ENCODE results near the gene TLR5. TPM values are rescaled to one million over a fixed set of nuclear protein-coding genes. Genes with fewer than 3 reads are reported as not detected.

Gene TLR5
- total and polyA plus RNA-seq, 9 donors: 7.7 to 38.8 (median 22.3) TPM

DNA sequence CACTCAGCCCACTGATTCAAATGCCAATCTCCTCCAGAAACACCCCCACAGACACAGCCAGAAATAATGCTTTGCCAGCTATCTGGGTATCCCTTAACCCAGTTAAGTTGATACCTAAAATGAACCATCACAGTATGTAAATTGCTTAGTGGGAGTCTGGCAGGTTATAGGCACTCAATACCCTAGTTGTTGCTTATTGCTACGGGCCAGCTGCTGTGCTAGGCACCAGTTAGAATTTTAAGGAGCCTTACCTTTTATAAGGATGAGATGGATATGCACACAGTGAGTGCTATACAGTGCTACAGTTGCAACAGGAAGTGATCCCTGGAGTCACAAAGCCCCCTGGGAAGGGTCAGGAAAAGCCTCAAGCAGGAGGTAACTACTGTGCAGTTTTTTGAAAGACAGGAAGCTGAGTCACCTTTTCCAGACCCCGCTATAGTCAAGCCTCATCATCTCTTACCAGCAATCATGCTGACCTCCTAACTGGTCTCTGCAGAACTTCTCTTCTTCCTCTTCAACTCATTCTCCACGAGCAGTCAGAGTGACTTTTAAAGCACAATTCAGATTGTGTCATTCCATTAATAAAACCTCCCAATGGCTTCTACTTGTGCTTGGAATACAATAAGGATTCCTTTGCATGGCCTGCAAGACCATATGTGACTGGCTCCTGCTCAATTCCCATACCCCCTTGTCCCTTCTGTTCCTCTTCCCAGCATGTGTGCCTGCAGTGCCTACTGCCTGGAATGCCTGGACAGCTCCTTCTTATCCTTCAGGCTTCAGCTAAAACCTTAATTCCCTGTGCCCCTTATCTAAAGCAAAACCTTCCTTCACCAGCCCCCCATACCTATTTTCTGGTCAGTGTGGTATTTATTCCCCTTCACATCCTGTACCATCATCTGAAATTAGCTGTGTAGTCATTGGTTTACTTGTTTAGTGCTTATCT is 10.4 kb upstream of the TLR5 start:
- no peak overlapping the region for H3K27ac ChIP-seq
- H3K4me3 ChIP-seq: no peak overlapping the region
- no peak for TF ChIP-seq POLR2A (IDR thresholded peaks at IDR 0.05)
- TF ChIP-seq EP300 (IDR thresholded peaks at IDR 0.05): no peak
- TF ChIP-seq, protein P1, sequence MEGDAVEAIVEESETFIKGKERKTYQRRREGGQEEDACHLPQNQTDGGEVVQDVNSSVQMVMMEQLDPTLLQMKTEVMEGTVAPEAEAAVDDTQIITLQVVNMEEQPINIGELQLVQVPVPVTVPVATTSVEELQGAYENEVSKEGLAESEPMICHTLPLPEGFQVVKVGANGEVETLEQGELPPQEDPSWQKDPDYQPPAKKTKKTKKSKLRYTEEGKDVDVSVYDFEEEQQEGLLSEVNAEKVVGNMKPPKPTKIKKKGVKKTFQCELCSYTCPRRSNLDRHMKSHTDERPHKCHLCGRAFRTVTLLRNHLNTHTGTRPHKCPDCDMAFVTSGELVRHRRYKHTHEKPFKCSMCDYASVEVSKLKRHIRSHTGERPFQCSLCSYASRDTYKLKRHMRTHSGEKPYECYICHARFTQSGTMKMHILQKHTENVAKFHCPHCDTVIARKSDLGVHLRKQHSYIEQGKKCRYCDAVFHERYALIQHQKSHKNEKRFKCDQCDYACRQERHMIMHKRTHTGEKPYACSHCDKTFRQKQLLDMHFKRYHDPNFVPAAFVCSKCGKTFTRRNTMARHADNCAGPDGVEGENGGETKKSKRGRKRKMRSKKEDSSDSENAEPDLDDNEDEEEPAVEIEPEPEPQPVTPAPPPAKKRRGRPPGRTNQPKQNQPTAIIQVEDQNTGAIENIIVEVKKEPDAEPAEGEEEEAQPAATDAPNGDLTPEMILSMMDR (IDR thresholded peaks at IDR 0.05): no peak
- H3K36me3 ChIP-seq: no peaks in the 10 kb centered on the region
- no peaks in the 10 kb centered on the region for H3K9me3 ChIP-seq
- no peaks in the 10 kb centered on the region for H3K27me3 ChIP-seq
- 82 to 86% (median 86%) methylated on average over 3 of the region's 3 CpGs for WGBS, 3 donors
- intact Hi-C loops (cut with DNase I): no loop called here
- DNase-seq: no peak
- H3K4me1 ChIP-seq (ENCODE audit: insufficient read depth): no peaks in the 10 kb centered on the region

DNA sequence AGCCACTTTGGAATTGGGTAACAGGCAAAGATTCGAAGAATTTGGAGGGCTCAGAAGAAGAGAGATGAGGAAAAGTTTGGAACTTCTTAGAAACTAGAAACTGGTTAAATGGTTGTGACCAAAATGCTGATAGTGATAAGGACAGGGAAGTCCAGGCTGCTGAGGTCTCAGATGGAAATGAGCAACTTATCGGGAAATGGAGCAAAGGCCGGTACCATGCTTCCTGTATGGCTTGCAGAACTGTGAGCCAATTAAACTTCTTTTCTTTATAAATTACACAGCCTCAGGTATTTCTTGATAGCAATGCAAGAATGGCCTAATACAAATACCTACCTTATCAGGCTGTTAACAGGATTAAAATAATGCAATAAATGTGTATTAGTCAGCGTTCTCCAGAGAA is 9.4 kb upstream of the TLR5 start:
- H3K4me3 ChIP-seq: no peak overlapping the region
- WGBS, 3 donors: 90 to 94% (median 92%) methylated on average over 4 of the region's 4 CpGs
- intact Hi-C loops (cut with DNase I): no loop called here
- no peak for DNase-seq
- no peak for TF ChIP-seq EP300 (IDR thresholded peaks at IDR 0.05)
- no peak for TF ChIP-seq POLR2A (IDR thresholded peaks at IDR 0.05)
- TF ChIP-seq, protein P1 (IDR thresholded peaks at IDR 0.05): no peak
- H3K27ac ChIP-seq: no peak overlapping the region
- no peaks in the 10 kb centered on the region for H3K27me3 ChIP-seq
- no peaks in the 10 kb centered on the region for H3K4me1 ChIP-seq (ENCODE audit: insufficient read depth)
- no peaks in the 10 kb centered on the region for H3K36me3 ChIP-seq
- H3K9me3 ChIP-seq: no peaks in the 10 kb centered on the region

DNA sequence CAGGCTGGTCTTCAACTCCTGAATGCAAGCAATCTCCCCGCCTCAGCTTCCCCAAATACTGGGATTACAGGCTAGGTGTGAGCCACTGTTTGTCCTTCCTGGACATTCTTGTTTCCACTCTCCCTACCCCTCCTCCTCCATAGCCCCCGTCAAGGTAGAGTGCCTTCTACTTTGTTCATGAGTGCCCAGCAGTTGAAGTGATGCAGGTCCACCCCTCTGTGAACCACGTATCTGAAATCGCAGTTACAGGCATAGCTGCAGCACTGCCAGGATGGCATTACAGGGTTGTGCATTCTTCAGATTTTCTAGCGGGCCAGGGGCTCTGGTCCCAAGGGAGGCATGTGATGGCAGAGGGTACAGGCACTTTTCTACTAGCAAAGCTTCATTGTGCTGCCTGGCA is 7.4 kb upstream of the TLR5 start:
- 88 to 91% (median 88%) methylated on average over 5 of the region's 5 CpGs for WGBS, 3 donors
- Histone ChIP-seq H3K4me3 (no peak overlapping the region), H3K27me3 (no peaks in the 10 kb centered on the region), H3K9me3 (no peaks in the 10 kb centered on the region), H3K4me1 (ENCODE audit: insufficient read depth) (no peaks in the 10 kb centered on the region), H3K27ac (no peak overlapping the region), H3K36me3 (no peaks in the 10 kb centered on the region)
- intact Hi-C loops (cut with DNase I): no loop called here
- no peak for DNase-seq
- no peak for TF ChIP-seq EP300 (IDR thresholded peaks at IDR 0.05)
- TF ChIP-seq, protein P1 (IDR thresholded peaks at IDR 0.05): no peak
- TF ChIP-seq POLR2A (IDR thresholded peaks at IDR 0.05): no peak

DNA sequence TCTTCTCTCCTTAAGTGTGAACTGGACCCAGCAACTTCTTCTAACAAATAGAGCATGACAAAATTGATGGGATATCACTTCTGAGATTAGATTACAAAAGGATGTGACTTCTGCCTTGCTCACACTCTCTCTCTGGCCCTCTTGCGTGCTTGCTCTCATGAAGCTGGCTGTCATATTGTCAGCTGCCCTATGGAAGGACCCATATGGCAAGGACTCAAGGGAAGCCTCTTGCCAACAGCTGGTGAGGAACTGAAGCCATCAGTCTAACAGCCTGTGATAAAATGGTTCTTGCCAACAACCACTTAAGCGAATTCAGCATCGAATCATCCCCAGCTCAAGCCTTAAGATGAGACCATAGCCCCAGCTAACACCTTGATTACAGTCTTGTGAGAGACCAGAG is 4.8 kb upstream of the TLR5 start:
- WGBS, 3 donors: 96 to 98% (median 96%) methylated on average over 3 of the region's 3 CpGs
- intact Hi-C loops (cut with DNase I): no loop called here

More for the DNA sequence above, 4.8 kb upstream of the TLR5 start:
- no peak for DNase-seq
- no peak overlapping the region for H3K27ac ChIP-seq
- no peak overlapping the region for H3K4me3 ChIP-seq
- H3K27me3 ChIP-seq: no peaks in the 10 kb centered on the region
- TF ChIP-seq, protein P1 (IDR thresholded peaks at IDR 0.05): no peak
- TF ChIP-seq POLR2A (IDR thresholded peaks at IDR 0.05) (no peak), EP300 (IDR thresholded peaks at IDR 0.05) (no peak)
- H3K4me1 ChIP-seq (ENCODE audit: insufficient read depth): peaks cover 6% of the 10 kb centered on the region
- H3K36me3 ChIP-seq: no peaks in the 10 kb centered on the region
- H3K9me3 ChIP-seq: no peaks in the 10 kb centered on the region
